GM18951 (cell line): Measurements from ENCODE around the gene CTNND2.

Experiments
- POLR2A ChIP-seq: IDR thresholded peaks from 4 replicates; pipeline ENCODE4 v1.6.1; 2011; ENCODE audit warnings: mild to moderate bottlenecking; ENCODE audit not compliant: insufficient read length, insufficient read depth; ENCODE audit errors: extremely low read depth
- in situ Hi-C: fragments of 300-500 bp; cut with MboI; formaldehyde crosslinking; loops from one replicate; pipeline ENCODE4 v1.12.0; 2022; ENCODE audit warnings: low sequenced_read_pairs, mixed read lengths, inconsistent platforms; ENCODE audit not compliant: unreplicated experiment

CTNND2 gene

GRCh38 chr5:11385251-11385900 lies 518.9 kb downstream of the CTNND2 start:
- in situ Hi-C loops, result no loop called here
- TF ChIP-seq POLR2A, result no peak

GRCh38 chr5:11384441-11385250 lies 519.6 kb downstream of the CTNND2 start:
- in situ Hi-C loops, result no loop called here
- no peak for TF ChIP-seq POLR2A

GRCh38 chr5:11383506-11384095 lies 520.6 kb downstream of the CTNND2 start:
- in situ Hi-C loops, result no loop called here

GRCh38 chr5:11378461-11378860 lies 525.8 kb downstream of the CTNND2 start:
- no peak for TF ChIP-seq POLR2A

More at GRCh38 chr5:11383506-11384095, 520.6 kb downstream of the CTNND2 start:
- no peak for TF ChIP-seq POLR2A

GRCh38 chr5:11377896-11378295 lies 526.4 kb downstream of the CTNND2 start:
- no peak for TF ChIP-seq POLR2A
- in situ Hi-C loops, result no loop called here

More at GRCh38 chr5:11378461-11378860, 525.8 kb downstream of the CTNND2 start:
- in situ Hi-C loops, result no loop called here

GRCh38 chr5:11372191-11372590 lies 532.1 kb downstream of the CTNND2 start:
- no peak for TF ChIP-seq POLR2A
- in situ Hi-C loops, result no loop called here

GRCh38 chr5:11371021-11371420 lies 533.2 kb downstream of the CTNND2 start:
- in situ Hi-C loops, result no loop called here
- TF ChIP-seq POLR2A, result no peak

GRCh38 chr5:11364531-11364930 lies 539.7 kb downstream of the CTNND2 start:
- in situ Hi-C loops, result no loop called here
- no peak for TF ChIP-seq POLR2A

- TF ChIP-seq POLR2A, result no peak
- in situ Hi-C loops, result no loop called here
Observed at GRCh38 chr5:11363631-11364178, 540.5 kb downstream of the CTNND2 start.

GRCh38 chr5:11361768-11362167 lies 542.5 kb downstream of the CTNND2 start:
- TF ChIP-seq POLR2A, result no peak
- in situ Hi-C loops, result no loop called here

GRCh38 chr5:11357928-11358327 lies 546.3 kb downstream of the CTNND2 start:
- in situ Hi-C loops, result no loop called here

GRCh38 chr5:11355491-11355890 lies 548.8 kb downstream of the CTNND2 start:
- no peak for TF ChIP-seq POLR2A
- in situ Hi-C loops, result no loop called here

More at GRCh38 chr5:11357928-11358327, 546.3 kb downstream of the CTNND2 start:
- no peak for TF ChIP-seq POLR2A

- in situ Hi-C loops, result no loop called here
- TF ChIP-seq POLR2A, result no peak
Observed at GRCh38 chr5:11346336-11346735, 557.9 kb downstream of the CTNND2 start.
